Dedifferentiated amniotic fluid mesenchymal stem cell (primary cell): ENCODE results near the gene IFT88.
A peak's percentile ranks its signal among the peaks of the same experiment; 100 is the strongest.
"Not testable (repeated sequence)": the region's sequence is repeated elsewhere in the genome, so short reads cannot be mapped to it uniquely, and the experiment has no call there.

ENCODE experiments used
- DNase-seq: peaks from one replicate; pipeline ENCODE4 v3.0.0-alpha.2; 2016; ENCODE audit errors: extremely low spot score

Gene IFT88

GRCh38 chr13:20636079-20636478, 69.1 kb downstream of the IFT88 start:
- DNase-seq, result no peak

GRCh38 chr13:20637811-20638210, 70.9 kb downstream of the IFT88 start:
- DNase-seq, result no peak

DNA sequence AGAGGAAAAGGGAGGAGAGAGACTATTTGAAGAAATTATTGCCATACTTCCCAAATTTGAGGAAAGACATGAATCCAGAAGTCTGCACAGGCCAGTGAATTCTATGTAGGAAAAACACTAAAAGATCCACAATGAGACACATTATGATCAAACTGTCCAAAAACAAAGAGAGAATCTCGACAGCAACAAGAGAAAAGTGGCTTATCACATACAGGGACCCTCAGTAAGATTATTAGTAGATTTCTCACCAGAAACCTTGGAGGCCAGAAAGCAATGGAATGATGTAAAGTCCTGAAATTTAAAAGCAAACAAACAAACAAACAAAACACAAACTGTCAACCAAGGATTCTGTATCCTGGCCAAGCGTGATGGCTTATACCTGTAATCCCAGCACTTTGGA, 80.8 kb downstream of the IFT88 start:
- DNase-seq, result no peak

DNA sequence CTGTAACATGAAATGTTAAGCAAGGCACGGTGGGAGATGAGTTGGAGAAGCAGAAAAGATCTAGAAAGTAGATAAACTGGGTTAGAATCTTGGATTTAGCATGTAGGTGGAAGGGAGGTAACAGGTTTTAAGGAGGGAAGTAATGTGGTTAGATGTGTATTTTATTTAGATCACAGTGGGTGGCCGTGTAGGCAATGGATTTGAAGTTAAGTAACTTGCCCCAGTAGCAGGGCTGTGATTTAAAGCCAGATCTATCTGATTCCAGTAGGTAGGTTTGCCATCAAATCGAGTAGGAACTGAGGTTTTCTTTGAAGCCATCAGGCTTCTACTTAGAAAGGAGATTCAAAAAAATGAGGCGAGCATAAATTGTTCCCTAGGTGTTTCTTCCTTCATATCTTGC, 86.0 kb downstream of the IFT88 start:
- no peak for DNase-seq

DNA sequence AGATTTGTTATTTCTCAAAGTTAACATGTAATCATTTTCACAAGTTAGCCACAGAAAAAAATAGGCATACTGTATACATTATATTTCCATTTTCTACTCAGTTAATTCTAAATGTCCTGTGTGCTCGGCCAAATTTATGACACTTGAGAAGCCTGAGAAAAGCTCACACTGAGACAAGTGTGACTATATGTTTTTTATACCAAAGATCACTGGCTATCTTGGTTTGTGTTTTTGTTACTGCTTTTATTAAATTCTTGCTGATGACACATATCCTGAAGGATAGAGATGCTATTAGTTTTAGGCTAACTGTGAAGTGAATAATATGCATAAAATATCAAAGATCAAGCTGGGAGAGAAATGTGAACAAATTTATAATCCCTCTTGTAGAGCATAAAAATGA, 87.2 kb downstream of the IFT88 start:
- DNase-seq, result no peak

DNA sequence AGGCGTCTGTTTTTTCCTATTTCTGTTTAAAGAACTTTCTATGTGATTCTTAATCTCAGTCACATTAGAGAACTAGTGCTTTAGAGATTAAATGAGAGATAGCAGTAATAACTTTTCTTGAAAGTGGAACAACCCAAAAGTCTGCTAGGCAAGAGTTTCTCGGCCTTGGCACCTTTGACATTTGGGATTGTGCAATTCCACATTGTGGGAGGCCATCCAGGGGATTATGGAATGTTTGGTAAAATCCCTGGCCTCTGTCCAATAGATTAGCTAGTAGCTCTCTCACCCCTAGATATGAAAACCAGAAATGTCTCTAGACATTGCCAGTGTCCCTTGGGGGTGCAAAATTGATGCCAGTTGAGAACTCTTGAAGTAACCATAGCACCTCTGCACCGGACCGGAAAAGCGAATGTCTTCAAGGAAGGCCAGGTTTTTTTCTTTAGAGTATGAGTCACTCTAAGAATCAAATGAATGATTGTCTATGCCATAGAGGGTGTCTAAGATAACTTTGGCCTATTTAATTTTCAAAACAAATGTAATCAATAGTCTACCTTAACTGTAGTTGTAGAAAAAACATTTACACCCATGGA, 91.6 kb downstream of the IFT88 start:
- DNase-seq, result no peak

DNA sequence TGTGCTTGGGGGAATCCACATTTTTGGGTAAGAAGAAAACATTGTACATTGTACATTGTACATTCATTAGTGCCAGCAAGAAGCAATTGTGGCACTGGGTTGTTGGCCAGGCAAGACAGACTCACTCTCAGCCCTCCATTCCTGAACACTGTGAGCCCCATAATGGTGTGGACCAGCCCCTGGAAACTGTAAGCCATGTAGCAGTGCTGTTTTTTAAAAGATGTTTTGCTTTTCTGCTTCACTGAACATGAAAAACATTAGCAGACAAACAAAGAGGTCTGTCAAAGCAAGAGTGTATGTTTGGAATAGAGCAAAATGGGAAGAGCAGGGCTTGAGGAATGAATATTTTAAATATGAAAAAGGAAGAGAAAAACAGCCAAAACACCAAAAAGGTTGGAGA, 97.4 kb downstream of the IFT88 start:
- no peak for DNase-seq

DNA sequence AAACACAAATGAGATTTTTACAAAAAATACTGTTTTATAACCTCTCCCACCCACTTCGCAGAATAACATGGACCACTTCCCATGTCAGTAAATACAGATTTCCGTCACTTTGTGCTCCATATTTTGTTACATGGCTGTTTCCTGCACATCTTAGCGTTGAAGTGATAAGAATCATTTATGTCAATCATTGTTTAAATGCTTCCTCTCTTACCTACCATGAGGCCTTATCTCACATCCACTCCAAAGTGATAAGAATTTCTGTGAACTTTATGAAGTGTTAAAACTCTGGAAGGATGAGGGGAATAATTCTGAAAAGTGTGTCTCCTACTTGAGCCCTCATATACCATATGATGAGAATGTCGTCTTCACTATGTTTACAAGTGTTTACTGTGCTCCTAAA, 100.0 kb downstream of the IFT88 start:
- DNase-seq, result no peak

GRCh38 chr13:20667857-20668437, 101.0 kb downstream of the IFT88 start:
- DNase-seq, result no peak

DNA sequence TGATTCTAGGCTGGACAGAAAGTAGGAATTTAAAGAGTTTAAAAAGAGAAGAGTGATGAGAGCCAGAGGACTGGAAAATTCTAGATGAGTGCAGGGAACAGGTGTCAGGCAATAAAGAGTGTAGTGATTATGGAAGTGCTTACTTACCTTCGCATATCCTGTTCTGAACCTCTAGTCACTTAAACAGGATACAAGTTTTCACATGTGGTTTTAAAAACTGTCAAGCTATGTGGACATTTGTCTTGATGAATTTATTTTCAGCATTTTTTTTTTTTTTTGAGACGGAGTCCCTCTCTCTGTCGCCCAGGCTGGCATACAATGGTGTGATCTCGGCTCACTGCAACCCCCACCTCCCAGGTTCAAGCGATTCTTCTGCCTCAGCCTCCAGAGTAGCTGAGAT, 102.2 kb downstream of the IFT88 start:
- DNase-seq, result no peak

DNA sequence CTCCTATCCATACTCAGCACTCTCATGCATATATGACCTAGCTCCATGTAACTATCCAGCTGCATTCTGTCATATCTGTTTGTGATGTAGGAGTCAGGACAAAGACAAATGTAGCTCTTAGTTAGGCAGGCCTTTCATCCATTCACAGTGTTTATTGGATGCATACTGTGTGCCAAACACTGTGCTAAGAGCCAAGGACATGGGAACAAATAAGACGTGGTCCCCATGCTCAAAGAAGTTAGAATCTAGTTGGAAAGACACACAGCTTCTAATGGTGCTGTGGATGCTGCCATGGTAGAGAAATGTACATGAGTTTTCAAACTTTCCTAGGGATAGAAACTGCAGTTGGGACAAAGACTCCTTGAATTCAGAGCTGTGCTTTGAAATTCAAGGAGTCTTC, 104.8 kb downstream of the IFT88 start:
- DNase-seq, result no peak

DNA sequence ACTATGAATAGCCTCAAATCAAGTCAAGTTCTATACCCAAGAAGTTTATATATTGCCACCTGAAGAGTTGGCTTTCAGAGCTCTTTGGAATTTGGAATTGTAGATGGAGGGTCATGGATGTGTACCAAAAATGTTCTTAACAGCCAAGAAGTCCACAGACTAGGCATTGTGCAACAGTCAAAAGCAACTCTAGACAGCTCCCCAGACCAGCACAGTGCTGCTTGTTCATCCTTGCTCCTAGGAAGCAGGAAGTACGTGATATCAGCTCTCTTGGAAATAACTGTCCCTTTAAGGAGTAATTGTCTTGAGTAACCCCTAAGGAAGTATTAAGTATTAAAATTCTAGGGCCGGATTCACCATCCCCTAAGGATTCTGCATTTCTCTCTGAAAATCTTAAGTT, 105.8 kb downstream of the IFT88 start:
- DNase-seq, result no peak

DNA sequence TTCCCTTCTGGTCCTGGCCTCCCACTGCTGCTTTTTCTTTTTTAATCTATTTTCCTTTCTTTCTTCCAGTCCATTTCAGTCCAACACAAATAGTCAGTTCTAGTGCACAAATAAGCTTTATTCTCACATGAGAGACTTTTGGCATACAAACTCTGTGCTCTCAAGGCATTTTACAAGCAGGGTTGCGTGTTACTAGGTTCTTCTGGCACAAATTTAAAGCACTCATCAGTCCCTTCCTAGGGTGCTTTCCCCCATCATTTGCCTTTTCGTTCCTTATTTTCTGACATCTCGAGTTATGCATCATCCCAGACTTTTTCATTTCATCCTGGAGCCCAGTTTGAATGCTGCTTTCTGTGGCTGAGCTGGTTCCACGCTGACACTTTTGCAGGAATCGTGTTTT, 106.8 kb downstream of the IFT88 start:
- DNase-seq, result no peak

DNA sequence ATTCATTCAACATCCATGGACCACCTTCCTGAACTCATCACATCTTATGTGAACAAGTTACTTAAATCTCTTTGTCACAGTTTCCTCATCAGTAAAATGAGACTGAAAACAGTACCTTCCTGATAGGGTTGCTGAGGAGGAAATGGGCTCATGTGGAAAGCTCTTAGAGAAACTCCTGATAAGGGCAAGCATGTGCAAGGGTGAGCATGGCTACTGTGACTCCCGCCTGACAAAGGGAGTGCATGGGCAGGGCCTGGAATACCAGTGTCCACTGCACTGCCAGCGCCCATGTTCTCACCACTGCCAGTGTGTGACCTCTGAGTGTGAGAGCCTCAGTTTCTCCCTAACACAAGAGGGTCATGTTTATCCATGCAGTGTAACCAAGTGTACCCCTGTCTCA, 109.3 kb downstream of the IFT88 start:
- no peak for DNase-seq

DNA sequence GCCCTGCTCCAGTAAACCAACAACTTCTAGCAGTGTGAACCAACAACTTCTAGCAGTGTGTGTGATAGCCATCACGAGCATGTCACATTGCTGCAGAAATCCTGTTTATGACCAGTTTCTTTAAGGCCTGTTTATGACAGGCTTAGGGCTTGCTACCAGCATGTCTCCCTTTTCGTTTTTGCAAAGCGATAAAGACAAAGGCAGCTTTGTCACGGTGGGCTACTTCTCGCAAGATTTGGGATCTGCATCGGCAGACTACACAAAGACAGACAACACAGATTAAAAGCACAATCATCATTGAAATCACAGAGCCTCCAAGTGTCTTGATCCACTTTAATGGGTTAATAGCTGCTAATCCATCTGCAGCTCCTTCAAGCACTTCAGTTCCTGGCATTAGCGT, 111.6 kb downstream of the IFT88 start:
- DNase-seq, result not testable (repeated sequence)

- DNase-seq, result no peak
Measured at GRCh38 chr13:20679879-20680278, 112.9 kb downstream of the IFT88 start.

DNA sequence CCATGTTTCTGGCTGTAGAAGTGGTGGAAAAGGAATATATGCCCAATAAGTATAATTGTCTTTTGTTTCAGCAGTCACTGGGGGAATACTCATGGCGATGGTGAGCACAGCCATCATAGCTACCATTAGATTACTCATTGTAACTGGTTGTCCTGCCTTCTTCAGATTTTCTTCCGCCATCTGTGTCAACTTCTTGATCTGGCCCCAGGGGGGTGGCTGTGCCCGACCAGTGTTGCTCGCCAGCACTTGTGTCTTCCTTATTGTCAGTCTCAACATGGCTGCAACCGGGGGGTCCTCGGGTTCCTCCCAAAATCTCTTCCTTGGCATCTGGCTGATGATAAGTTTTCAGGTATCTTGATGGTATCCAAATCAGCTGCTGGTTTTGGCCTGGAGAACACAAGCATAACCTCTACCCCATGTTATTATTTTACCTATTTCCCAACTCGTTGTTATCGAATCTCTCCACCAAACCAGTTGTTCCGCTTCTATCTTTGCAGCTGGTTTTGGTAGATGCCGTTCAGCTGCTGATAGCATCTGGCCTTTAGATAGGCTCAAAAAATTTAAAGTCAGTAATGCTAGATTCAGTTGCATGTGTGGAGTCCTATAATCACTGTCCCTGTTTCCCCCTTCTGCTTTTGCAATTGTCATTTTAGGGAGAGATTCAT, 113.6 kb downstream of the IFT88 start:
- no peak for DNase-seq

DNA sequence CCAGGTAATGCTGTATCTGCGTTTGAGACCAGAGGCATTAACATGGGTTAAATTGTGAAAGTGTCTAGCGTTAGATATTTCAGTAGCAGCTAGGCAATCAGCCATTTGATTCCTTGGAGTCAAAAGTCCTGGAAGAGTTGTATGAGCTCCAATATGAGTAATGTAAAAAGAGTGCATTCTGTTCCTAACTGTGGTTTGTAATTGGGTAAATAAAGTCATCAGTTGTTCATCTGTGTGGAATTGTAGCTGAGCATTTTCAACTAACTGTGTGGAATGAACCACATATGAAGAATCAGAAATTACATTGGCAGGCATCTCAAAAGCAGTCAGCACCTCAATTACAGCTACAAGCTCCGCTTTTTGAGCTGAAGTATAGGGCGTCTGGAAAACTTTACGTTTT, 114.5 kb downstream of the IFT88 start:
- peak; percentile 36 for DNase-seq

GRCh38 chr13:20682061-20682460, 115.1 kb downstream of the IFT88 start:
- DNase-seq, result no peak

DNA sequence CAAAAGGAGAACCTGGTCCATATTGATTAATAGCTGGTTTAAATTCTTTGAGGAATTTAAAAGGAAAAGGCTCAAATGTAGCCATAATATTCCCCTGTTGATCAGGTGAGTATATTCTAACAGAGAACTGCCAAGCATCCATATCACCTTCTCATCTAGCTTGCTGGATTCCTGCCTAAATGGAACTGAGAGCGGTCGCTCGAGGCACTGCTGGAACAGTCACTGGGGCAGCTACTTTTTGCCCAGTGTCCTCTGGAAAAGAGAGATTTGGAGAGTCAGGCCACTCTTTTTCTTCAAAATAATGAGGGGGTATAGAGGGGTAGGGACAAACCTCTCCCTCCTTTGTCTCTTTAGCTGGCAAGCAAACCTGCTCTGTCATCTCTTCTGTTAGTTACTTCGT, 117.1 kb downstream of the IFT88 start:
- no peak for DNase-seq

DNA sequence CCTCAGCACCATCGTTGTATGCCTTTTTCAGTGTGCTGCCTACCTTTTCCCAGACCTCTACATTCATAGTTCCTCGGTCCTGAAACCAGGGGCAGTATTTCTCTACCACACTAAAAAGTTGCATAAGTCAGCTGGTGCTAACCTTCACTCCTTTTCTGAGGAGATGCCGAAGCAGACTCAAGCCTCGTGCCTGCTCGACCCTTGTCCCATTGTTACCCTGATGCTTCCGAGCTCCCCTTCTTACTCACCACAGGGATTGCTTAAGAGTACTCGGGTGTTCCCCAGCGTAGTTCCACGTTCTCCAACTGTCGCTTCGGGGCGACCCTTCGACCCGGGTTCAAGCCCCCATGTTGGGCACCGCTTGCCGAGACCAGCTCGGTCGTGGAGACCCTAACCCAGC, 117.6 kb downstream of the IFT88 start:
- DNase-seq, result no peak

DNA sequence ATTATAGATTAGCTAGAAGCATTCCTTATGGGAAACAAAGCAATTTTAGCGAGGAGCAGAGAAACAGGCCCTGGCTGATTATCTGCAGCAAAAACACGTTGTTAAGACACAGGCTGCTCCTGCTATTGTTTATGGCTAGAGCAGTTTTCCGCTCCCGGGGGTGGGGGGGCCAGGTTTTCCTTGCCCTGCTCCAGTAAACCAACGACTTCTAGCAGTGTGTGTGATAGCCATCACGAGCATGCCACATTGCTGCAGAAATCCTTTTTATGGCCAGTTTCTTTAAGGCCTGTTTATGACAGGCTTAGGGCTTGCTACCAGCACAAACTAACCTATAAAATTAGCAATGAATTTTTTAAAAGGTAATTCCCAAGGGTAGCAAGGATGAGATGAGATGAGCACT, 118.1 kb downstream of the IFT88 start:
- DNase-seq, result no peak

DNA sequence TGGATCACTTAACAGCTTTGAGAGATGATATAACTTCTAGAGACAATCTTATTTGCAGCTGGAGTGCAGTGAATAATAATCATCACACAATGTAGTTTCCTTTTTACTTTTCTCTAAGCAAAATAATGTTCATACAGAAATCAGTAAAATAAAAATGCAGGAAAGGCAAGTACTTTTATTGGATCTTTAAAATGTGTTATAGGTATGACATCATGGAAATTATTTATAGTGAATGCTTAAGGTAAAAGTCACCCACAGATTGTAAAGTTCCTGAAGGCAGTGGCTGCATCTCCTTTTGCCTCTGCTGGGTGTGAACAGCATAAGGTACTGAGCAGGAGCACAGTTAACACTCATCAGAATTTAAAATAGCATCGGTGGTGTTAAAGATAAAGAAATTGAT, 119.2 kb downstream of the IFT88 start:
- no peak for DNase-seq
